Esophagus (tissue), 2 donors: ENCODE data around the gene RPL18A. TPM values are rescaled to one million over a fixed set of nuclear protein-coding genes. Genes with fewer than 3 reads are reported as not detected.
A peak's percentile ranks its signal among the peaks of the same experiment; 100 is the strongest.

Experiments used
- H3K27ac ChIP-seq, 2 donors: one replicate each; pipeline ENCODE4 v1.5.1; 2013; ENCODE audit warnings: low read depth in 2 of 2, mild to moderate bottlenecking in 2 of 2, inconsistent platforms in 1 of 2, low read length in 1 of 2, moderate library complexity in 1 of 2
- H3K27me3 ChIP-seq, 2 donors: one replicate each; pipeline ENCODE4 v1.6.1; 2013; ENCODE audit warnings: low read length in 2 of 2, control low read depth in 1 of 2, mild to moderate bottlenecking in 1 of 2; ENCODE audit not compliant: insufficient read depth in 2 of 2, control insufficient read depth in 1 of 2
- H3K36me3 ChIP-seq, 2 donors: one replicate each; pipeline ENCODE4 v1.6.1; 2013; ENCODE audit warnings: low read length in 1 of 2; ENCODE audit not compliant: control insufficient read depth in 2 of 2, insufficient read depth in 2 of 2
- H3K4me1 ChIP-seq, 2 donors: one replicate each; pipeline ENCODE4 v1.6.1; 2013; ENCODE audit warnings: low read length in 1 of 2; ENCODE audit not compliant: control insufficient read depth in 2 of 2, insufficient read depth in 2 of 2
- H3K4me3 ChIP-seq, 2 donors: one replicate each; pipeline ENCODE4 v1.5.1; 2013; ENCODE audit warnings: low read length in 2 of 2, mild to moderate bottlenecking in 2 of 2, low read depth in 1 of 2, moderate library complexity in 1 of 2
- H3K9me3 ChIP-seq, 2 donors: one replicate each; pipeline ENCODE4 v1.6.1; 2013; ENCODE audit warnings: mild to moderate bottlenecking in 2 of 2, low read depth in 1 of 2, low read length in 1 of 2, moderate library complexity in 1 of 2; ENCODE audit not compliant: control insufficient read depth in 2 of 2, insufficient read depth in 1 of 2
- WGBS, 2 donors: extraction: QIAGEN DNeasy Blood & Tissue Kit; methylation state at CpG; one replicate each; pipeline ENCODE4 v1.1.7; 2013; 5-methylcytosine and 5-hydroxymethylcytosine counted together
- polyA plus RNA-seq, 2 donors: library from polyadenylated mRNA; stranded (reverse); fragments of 200-250 nt; gene quantifications; one replicate each; pipeline ENCODE4 v1.2.3, GENCODE V29; 2013
- donor health status: healthy with polysubstance abuse.
- donor health status: Bipolar disorder and iron deficiency.

RPL18A gene
- polyA plus RNA-seq, 2 donors, result 1,368 to 2,485 TPM

DNA sequence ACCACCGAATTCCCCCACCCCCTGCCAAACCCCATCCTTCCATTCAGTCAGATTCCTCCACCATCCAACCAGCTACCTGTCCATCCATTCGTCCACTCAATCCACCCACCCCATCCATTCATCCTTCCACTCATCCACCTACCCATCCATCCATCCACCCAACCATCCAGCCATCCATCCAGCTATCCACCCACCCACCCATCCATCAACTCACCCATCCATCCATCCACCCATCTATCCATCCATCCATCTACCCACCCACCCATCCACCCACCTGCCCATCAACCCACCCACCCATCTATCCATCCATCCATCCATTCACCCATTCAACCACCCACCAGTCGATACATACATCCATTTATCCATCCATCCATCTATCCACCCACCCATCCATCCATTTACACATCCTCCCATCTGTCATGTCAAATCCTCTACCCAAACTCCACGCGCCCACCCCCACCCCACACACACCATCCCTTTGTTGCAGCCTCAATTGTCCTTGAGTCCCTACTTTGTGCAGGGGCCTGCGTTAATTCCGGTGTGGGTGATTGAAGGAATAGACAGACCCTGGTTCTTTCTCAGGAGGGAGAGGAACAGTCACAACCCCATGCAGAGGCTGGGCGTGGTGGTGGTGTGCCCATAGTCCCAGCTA, 6.7 kb downstream of the RPL18A start:
- H3K27ac ChIP-seq, result peak overlapping the region in 1 of 2 donors; percentile 67
- peaks cover 15 to 29% of the 10 kb centered on the region in 2 donors for H3K36me3 ChIP-seq
- H3K4me1 ChIP-seq, result peaks cover 9 to 23% of the 10 kb centered on the region in 2 donors

DNA sequence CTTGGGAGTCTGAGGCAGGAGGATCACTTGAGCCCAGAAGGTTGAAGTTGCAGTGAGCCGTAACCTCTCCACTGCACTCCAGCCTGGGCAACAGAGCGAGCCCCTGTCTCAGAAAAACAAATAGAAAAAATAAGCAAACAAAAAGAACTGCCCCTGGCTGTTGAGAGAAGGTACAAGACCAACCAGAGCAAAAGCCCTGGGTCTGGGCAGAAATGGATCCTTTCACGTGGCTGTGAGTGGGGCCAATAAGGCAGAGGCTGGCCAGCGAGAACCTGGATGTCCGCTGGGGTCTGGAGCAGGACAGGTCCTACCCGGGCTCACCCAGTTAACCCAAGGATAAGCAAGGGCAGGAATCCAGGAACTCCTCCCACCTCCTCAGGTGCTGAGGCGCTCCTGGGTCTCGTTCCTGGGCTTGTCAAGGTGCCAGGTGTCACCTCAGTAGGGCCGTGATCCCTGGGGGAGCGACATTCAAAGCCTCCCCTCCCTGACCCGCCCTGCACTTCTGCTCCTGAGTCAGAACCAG, 7.3 kb downstream of the RPL18A start:
- Histone ChIP-seq H3K27me3 (peaks cover 4 to 6% of the 10 kb centered on the region in 2 donors), H3K9me3 (no peaks in the 10 kb centered on the region), H3K27ac (no peak overlapping the region), H3K4me1 (peaks cover 5 to 17% of the 10 kb centered on the region in 2 donors), H3K36me3 (peaks cover 14 to 23% of the 10 kb centered on the region in 2 donors), H3K4me3 (no peak overlapping the region)
- 45 to 54% methylated on average over 11 of the region's 11 CpGs for WGBS, 2 donors

More for the DNA sequence above, 6.7 kb downstream of the RPL18A start:
- Histone ChIP-seq H3K9me3 (no peaks in the 10 kb centered on the region), H3K27me3 (peaks cover 0 to 4% of the 10 kb centered on the region in 2 donors), H3K4me3 (no peak overlapping the region)
- 87% methylated on average over 8 of the region's 8 CpGs for WGBS, 2 donors

DNA sequence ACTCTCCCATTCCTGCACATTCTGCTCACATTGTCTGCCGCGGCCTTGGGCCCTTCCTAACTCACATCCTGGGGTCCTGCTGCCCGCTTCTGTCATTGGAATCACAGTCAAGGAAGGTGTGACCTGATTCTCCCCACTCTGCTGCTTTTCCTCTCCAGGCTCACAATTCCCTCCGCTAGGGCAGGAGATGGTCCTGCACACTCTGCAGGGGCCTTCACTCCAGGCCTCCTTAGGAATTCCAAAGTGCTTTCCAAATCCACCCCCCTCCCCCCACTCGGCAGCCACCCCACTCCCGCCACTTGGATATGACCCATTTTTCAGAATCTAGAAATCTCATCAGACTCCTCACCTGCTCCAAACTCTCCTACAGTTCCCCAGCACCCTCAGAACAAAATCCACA, 9.0 kb downstream of the RPL18A start:
- no peak overlapping the region for H3K4me3 ChIP-seq
- peaks cover 4 to 14% of the 10 kb centered on the region in 2 donors for H3K27me3 ChIP-seq
- no peaks in the 10 kb centered on the region for H3K9me3 ChIP-seq
- peaks cover 5 to 7% of the 10 kb centered on the region in 2 donors for H3K36me3 ChIP-seq
- WGBS, 2 donors, result 57 to 62% methylated on average over 6 of the region's 6 CpGs
- H3K4me1 ChIP-seq, result peaks cover 8 to 20% of the 10 kb centered on the region in 2 donors
- no peak overlapping the region for H3K27ac ChIP-seq

DNA sequence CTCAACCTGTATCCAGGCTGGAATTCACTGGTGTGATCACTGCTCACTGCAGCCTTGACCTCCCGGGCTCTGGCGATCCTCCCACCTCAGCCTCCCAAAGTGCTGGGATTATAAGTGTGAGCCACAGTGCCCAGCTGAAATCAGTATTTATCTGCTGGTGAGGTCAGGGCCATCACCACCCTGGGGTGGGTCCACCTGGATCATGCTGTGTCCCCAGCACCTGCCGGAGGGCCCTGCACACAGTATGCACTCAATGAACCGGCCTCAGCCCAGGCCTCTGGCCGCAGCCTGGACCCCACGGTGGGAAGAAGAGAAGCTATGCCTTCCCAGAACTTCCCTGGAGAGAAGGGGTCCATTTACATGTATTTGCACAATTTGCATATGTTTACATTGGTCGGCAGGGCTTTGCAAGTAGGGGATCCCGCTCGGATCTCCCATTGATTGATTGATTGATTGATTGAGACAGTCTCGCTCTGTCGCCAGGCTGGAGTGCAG, 9.5 kb downstream of the RPL18A start:
- Histone ChIP-seq H3K4me3 (no peak overlapping the region), H3K27ac (no peak overlapping the region), H3K27me3 (peaks cover 4 to 14% of the 10 kb centered on the region in 2 donors)

DNA sequence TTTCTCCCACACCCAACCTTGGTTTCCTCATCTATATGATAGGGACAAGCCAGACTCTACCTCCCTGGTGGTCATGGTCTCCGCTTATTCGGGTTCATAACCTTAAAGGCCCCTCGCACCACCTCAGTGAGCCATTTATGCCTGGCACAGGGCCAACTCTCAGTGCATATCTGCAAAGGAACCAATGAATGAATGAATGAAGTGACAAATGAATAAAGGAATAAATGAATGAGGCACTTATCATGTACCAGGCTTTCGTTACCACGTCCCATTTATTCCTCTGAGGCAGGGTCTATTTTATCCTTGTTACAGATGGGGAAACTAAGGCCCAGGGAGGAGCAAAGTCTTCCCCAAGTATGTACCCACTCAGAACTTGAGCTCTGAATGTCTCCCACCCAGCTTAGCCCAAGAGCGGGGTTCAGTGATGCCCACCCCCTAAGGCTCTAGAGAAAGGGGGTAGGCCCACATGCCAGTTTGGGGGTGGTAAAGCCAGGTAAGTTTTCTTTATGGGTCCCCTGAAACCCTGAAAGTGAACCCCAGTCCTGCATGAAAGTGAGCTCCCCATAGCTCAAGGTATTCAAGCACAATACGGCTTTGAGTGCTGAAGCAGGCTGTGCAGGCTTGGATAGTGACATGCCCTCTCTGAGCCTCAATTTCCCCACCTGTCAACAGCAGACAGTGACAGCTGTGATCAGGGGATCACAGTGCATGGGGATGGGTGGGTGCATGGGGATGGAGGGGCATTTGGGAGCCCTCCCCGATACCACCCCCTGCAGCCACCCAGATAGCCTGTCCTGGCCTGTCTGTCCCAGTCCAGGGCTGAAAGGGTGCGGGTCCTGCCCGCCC, 11.5 kb downstream of the RPL18A start:
- Histone ChIP-seq H3K4me3 (no peak overlapping the region), H3K27me3 (peaks cover 4 to 14% of the 10 kb centered on the region in 2 donors), H3K36me3 (no peaks in the 10 kb centered on the region), H3K4me1 (peaks cover 9 to 12% of the 10 kb centered on the region in 2 donors), H3K9me3 (no peaks in the 10 kb centered on the region), H3K27ac (no peak overlapping the region)
- 62 to 64% methylated on average over 10 of the region's 10 CpGs for WGBS, 2 donors

More for the DNA sequence above, 9.5 kb downstream of the RPL18A start:
- no peaks in the 10 kb centered on the region for H3K9me3 ChIP-seq
- H3K36me3 ChIP-seq, result peaks cover under 1 to 3% of the 10 kb centered on the region in 2 donors
- peaks cover 12 to 21% of the 10 kb centered on the region in 2 donors for H3K4me1 ChIP-seq
- WGBS, 2 donors, result 40 to 46% methylated on average over 11 of the region's 11 CpGs

DNA sequence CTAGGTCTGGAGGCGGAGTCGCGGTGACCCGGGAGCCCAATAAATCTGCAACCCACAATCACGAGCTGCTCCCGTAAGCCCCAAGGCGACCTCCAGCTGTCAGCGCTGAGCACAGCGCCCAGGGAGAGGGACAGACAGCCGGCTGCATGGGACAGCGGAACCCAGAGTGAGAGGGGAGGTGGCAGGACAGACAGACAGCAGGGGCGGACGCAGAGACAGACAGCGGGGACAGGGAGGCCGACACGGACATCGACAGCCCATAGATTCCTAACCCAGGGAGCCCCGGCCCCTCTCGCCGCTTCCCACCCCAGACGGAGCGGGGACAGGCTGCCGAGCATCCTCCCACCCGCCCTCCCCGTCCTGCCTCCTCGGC, 12.2 kb downstream of the RPL18A start, which contains the start of gene SLC5A5:
SLC5A5 (plus strand) TSS at position 68 of the 373 bp plus-strand sequence. CDS start 375 bp downstream, outside the sequence.
- Histone ChIP-seq H3K4me3 (peak within 1 kb of the TSS; percentile 5 to 10), H3K27ac (no peak within 1 kb of the TSS), H3K36me3 (no peaks in the 10 kb centered on the region), H3K9me3 (no peaks in the 10 kb centered on the region), H3K27me3 (peaks cover 4 to 14% of the 10 kb centered on the region in 2 donors), H3K4me1 (peaks cover 9 to 12% of the 10 kb centered on the region in 2 donors)
- 3 to 6% methylated on average over 23 to 26 of the region's 26 CpGs for WGBS, 2 donors

DNA sequence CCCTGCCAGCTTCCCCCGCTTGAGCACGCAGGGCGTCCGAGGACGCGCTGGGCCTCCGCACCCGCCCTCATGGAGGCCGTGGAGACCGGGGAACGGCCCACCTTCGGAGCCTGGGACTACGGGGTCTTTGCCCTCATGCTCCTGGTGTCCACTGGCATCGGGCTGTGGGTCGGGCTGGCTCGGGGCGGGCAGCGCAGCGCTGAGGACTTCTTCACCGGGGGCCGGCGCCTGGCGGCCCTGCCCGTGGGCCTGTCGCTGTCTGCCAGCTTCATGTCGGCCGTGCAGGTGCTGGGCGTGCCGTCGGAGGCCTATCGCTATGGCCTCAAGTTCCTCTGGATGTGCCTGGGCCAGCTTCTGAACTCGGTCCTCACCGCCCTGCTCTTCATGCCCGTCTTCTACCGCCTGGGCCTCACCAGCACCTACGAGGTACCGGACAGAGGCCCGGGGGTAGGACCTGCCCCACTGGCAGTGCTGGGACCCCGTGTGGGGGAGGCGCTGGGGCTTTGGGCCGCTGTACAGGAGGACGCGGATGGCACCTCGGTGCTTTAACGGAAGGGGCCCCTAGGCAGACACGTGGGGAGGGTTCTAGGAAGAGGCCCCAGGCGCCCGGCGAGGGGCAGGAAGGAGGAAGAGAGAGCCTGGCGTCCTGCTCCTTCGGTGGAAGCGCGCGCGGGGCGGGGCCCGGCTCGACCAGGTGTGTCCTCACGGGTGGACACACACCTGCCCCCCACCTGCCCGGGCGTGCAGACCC, 12.7 kb downstream of the RPL18A start:
- Histone ChIP-seq H3K27ac (no peak overlapping the region), H3K4me1 (peaks cover 9 to 12% of the 10 kb centered on the region in 2 donors), H3K4me3 (peak overlapping the region; percentile 5 to 10), H3K36me3 (no peaks in the 10 kb centered on the region), H3K27me3 (peaks cover 4 to 14% of the 10 kb centered on the region in 2 donors), H3K9me3 (no peaks in the 10 kb centered on the region)
- 5 to 7% methylated on average over 49 to 61 of the region's 61 CpGs for WGBS, 2 donors

DNA sequence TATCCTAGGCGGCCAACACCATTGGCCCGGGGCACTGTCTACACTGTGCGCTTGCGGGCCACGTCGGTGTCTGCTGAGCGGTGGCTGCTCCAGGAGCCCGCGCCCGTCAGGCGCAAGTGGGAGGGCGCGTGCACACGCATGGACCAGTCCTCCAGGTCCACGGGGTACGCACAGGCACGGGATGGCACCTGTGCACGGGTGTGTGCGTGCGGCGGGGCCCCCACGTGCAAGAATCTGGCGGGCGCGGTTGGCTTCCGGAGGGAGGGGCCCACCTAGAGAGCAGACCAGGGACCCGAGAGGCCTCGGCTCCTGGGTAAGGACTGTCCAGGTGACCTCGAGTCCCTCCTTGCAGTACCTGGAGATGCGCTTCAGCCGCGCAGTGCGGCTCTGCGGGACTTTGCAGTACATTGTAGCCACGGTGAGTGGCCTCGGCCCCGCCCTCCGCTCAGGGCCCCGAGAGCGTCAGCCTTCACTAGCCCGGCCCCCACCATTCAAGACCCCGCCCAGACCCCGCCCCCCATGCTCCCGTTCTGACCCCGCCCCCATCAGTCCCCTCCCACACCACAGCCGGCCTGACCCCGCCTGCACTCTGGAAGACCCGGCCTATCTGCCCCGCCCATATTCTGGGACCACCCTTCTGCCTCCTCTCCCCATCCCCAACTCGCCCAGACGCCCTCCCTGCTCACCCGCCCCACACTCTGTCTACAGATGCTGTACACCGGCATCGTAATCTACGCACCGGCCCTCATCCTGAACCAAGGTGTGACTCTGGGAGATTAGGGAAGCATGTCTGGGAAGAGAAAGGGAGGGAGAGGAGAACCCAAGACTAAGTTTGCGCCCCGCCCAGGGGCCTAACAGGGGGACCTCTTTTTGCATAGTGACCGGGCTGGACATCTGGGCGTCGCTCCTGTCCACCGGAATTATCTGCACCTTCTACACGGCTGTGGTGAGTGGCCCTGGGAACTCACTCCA, 14.4 kb downstream of the RPL18A start:
- WGBS, 2 donors, result 8 to 9% methylated on average over 56 to 63 of the region's 63 CpGs
- H3K27ac ChIP-seq, result no peak overlapping the region
- no peaks in the 10 kb centered on the region for H3K9me3 ChIP-seq
- H3K27me3 ChIP-seq, result peaks cover 4 to 14% of the 10 kb centered on the region in 2 donors
- H3K36me3 ChIP-seq, result no peaks in the 10 kb centered on the region
- H3K4me3 ChIP-seq, result peak overlapping the region in 1 of 2 donors; percentile 25
- H3K4me1 ChIP-seq, result peaks cover 9 to 12% of the 10 kb centered on the region in 2 donors
